ENCODE data around the gene SUGT1. TPM values are rescaled to one million over a fixed set of nuclear protein-coding genes. Genes with fewer than 3 reads are reported as not detected.

The SUGT1 gene
- total and polyA plus RNA-seq, 2 of the 13 experiments (the other 11 are each of a cell fraction or from before 2014, with no cell fraction given) = 23.1 to 71.2 TPM

DNA sequence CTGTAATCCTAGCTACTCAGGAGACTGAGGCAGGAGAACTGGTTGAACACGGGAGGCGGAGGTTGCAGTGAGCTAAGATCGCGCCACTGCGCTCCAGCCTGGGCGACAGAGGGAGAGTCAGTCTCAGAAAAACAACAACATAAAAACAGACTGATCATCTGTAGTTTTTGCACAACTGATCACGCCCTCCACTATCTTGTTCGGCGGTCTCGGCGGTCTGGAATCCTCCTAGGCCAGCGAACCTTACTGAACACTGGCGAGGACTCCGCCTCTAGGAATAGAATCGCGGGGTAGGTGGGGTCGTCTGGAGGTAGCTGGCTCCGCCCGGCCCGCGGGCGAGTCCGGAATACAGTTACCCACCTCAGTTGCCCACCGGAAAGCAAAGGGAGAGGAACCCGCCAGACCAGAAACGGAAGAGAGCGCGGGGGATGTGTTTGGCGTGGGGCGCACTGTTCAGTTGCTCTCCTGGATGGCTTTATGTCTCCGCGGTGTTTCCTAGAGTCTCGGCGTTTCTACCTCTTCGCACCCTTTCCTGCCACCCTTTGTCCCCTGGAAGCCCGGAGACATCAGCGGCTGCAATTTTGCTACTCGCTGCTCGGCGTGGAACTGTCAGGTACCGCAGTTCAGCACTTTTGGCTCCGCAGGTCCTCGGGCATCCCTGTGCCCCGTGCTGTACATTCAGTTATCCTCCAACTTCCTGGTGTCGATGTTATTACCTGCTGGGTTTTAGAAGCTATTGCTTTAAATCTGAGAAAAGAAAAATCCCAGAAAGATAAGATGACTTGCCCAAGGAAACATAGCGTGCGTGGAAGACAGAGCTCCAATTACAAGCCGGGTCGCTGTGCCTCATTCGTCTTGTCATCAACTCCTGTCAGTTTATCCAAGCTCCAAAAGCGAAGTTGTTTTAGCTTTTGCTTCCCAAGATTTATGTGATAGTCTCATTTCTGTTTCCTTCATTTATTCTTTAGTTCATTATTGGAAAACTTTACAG, 35.3 kb upstream of the SUGT1 start (continued):
- TF ChIP-seq ZFYVE20 (CRISPR knock-in tag; IDR thresholded peaks at IDR 0.05; ENCODE audit: borderline replicate concordance, low read depth) (no peak), YEATS2 (CRISPR knock-in tag; IDR thresholded peaks at IDR 0.05; ENCODE audit: borderline replicate concordance) (peak; percentile 92), ZNF350 (CRISPR knock-in tag; IDR thresholded peaks at IDR 0.05; ENCODE audit: borderline replicate concordance, low read depth) (peak; percentile 82; the same call in 1 of the 2 replicates), HDAC2 (CRISPR knock-in tag; IDR thresholded peaks at IDR 0.05) (peak; percentile 77; the same call in 1 of the 2 replicates), RFXANK (CRISPR knock-in tag; IDR thresholded peaks at IDR 0.05) (no peak), ZNF607 (CRISPR knock-in tag; IDR thresholded peaks at IDR 0.05; ENCODE audit: borderline replicate concordance) (peak; percentile 62; the same call in 1 of the 2 replicates), JARID2 (CRISPR knock-in tag; IDR thresholded peaks at IDR 0.05; ENCODE audit: insufficient replicate concordance) (peak; percentile 24), EP300 (IDR thresholded peaks at IDR 0.05; ENCODE audit: low read depth in 2 of 2, low read length in 2 of 2) (0 out of 4 replicates have a peak, but pooled peaks have one; percentile 15 to 53), EP300 (CRISPR knock-in tag; IDR thresholded peaks at IDR 0.05; ENCODE audit: borderline replicate concordance) (no peak), ZNF17 (CRISPR knock-in tag; IDR thresholded peaks at IDR 0.05) (no peak), SMARCC2 (IDR thresholded peaks at IDR 0.05) (no peak), GZF1 (CRISPR knock-in tag; IDR thresholded peaks at IDR 0.05) (no peak), RXRB (CRISPR knock-in tag; IDR thresholded peaks at IDR 0.05; ENCODE audit: borderline replicate concordance) (peak; percentile 66; the same call in 1 of the 2 replicates), ZKSCAN8 (CRISPR knock-in tag; IDR thresholded peaks at IDR 0.05; ENCODE audit: borderline replicate concordance) (peak; percentile 54; the same call in 1 of the 2 replicates), ZNF264 (CRISPR knock-in tag; IDR thresholded peaks at IDR 0.05) (peak; percentile 19)
- TF ChIP-seq, protein P1, sequence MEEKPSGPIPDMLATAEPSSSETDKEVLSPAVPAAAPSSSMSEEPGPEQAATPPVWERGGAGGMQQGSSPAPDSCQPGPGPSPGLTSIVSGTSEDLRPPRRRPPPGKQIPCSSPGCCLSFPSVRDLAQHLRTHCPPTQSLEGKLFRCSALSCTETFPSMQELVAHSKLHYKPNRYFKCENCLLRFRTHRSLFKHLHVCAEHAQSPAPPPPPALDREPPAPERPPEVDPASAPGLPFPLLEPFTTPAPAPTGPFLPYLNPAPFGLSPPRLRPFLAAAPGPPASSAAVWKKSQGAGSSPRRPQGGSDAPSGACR (CRISPR knock-in tag; IDR thresholded peaks at IDR 0.05) = peak; percentile 67; the same call in 1 of the 2 replicates
- TF ChIP-seq, protein P2, sequence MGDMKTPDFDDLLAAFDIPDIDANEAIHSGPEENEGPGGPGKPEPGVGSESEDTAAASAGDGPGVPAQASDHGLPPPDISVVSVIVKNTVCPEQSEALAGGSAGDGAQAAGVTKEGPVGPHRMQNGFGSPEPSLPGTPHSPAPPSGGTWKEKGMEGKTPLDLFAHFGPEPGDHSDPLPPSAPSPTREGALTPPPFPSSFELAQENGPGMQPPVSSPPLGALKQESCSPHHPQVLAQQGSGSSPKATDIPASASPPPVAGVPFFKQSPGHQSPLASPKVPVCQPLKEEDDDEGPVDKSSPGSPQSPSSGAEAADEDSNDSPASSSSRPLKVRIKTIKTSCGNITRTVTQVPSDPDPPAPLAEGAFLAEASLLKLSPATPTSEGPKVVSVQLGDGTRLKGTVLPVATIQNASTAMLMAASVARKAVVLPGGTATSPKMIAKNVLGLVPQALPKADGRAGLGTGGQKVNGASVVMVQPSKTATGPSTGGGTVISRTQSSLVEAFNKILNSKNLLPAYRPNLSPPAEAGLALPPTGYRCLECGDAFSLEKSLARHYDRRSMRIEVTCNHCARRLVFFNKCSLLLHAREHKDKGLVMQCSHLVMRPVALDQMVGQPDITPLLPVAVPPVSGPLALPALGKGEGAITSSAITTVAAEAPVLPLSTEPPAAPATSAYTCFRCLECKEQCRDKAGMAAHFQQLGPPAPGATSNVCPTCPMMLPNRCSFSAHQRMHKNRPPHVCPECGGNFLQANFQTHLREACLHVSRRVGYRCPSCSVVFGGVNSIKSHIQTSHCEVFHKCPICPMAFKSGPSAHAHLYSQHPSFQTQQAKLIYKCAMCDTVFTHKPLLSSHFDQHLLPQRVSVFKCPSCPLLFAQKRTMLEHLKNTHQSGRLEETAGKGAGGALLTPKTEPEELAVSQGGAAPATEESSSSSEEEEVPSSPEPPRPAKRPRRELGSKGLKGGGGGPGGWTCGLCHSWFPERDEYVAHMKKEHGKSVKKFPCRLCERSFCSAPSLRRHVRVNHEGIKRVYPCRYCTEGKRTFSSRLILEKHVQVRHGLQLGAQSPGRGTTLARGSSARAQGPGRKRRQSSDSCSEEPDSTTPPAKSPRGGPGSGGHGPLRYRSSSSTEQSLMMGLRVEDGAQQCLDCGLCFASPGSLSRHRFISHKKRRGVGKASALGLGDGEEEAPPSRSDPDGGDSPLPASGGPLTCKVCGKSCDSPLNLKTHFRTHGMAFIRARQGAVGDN (CRISPR knock-in tag; IDR thresholded peaks at IDR 0.05) = peak; percentile 85
- TF ChIP-seq, protein P3, sequence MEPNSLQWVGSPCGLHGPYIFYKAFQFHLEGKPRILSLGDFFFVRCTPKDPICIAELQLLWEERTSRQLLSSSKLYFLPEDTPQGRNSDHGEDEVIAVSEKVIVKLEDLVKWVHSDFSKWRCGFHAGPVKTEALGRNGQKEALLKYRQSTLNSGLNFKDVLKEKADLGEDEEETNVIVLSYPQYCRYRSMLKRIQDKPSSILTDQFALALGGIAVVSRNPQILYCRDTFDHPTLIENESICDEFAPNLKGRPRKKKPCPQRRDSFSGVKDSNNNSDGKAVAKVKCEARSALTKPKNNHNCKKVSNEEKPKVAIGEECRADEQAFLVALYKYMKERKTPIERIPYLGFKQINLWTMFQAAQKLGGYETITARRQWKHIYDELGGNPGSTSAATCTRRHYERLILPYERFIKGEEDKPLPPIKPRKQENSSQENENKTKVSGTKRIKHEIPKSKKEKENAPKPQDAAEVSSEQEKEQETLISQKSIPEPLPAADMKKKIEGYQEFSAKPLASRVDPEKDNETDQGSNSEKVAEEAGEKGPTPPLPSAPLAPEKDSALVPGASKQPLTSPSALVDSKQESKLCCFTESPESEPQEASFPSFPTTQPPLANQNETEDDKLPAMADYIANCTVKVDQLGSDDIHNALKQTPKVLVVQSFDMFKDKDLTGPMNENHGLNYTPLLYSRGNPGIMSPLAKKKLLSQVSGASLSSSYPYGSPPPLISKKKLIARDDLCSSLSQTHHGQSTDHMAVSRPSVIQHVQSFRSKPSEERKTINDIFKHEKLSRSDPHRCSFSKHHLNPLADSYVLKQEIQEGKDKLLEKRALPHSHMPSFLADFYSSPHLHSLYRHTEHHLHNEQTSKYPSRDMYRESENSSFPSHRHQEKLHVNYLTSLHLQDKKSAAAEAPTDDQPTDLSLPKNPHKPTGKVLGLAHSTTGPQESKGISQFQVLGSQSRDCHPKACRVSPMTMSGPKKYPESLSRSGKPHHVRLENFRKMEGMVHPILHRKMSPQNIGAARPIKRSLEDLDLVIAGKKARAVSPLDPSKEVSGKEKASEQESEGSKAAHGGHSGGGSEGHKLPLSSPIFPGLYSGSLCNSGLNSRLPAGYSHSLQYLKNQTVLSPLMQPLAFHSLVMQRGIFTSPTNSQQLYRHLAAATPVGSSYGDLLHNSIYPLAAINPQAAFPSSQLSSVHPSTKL (CRISPR knock-in tag; IDR thresholded peaks at IDR 0.05) = peak; percentile 82
- TF ChIP-seq, protein P4, sequence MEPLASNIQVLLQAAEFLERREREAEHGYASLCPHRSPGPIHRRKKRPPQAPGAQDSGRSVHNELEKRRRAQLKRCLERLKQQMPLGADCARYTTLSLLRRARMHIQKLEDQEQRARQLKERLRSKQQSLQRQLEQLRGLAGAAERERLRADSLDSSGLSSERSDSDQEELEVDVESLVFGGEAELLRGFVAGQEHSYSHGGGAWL (CRISPR knock-in tag; IDR thresholded peaks at IDR 0.05) = peak; percentile 61; the same call in 1 of the 2 replicates
